ENCODE results near the gene HAUS3. TPM values are rescaled to one million over a fixed set of nuclear protein-coding genes. Genes with fewer than 3 reads are reported as not detected.

The HAUS3 gene
- total and polyA plus RNA-seq, 10 of the 15 experiments (the other 5 are each of a cell fraction or from before 2014, with no cell fraction given): 4.2 to 23.9 (median 12.3) TPM

- TF ChIP-seq PRDM15 (CRISPR knock-in tag; IDR thresholded peaks at IDR 0.05) (no peak), CEBPB (IDR thresholded peaks at IDR 0.05; ENCODE audit: borderline replicate concordance in 1 of 2, low read depth in 2 of 2, low read length in 2 of 2) (no peak), RAD21 (IDR thresholded peaks at IDR 0.05; ENCODE audit: insufficient read depth, low read depth, low read length) (no peak), ZNF274 (IDR thresholded peaks at IDR 0.05; ENCODE audit: insufficient read depth, insufficient read length) (no peak), PAX5 (IDR thresholded peaks at IDR 0.05; ENCODE audit: borderline replicate concordance, low read depth, low read length) (no peak), SMAD1 (IDR thresholded peaks at IDR 0.05; ENCODE audit: low read depth, partially characterized antibody) (no peak), HDAC2 (IDR thresholded peaks at IDR 0.05) (no peak), DPF2 (IDR thresholded peaks at IDR 0.05) (no peak), NFYB (IDR thresholded peaks at IDR 0.05; ENCODE audit: insufficient read depth, low read depth, low read length) (no peak), NFYA (IDR thresholded peaks at IDR 0.05; ENCODE audit: borderline replicate concordance, low read depth, low read length) (no peak), ESRRA (IDR thresholded peaks at IDR 0.05; ENCODE audit: low read length) (no peak), RUNX3 (IDR thresholded peaks at IDR 0.05; ENCODE audit: low read length) (no peak), KLF5 (IDR thresholded peaks at IDR 0.05; ENCODE audit: partially characterized antibody) (no peak), HDAC6 (IDR thresholded peaks at IDR 0.05; ENCODE audit: unreplicated experiment) (no peak)
- TF ChIP-seq, protein P1, sequence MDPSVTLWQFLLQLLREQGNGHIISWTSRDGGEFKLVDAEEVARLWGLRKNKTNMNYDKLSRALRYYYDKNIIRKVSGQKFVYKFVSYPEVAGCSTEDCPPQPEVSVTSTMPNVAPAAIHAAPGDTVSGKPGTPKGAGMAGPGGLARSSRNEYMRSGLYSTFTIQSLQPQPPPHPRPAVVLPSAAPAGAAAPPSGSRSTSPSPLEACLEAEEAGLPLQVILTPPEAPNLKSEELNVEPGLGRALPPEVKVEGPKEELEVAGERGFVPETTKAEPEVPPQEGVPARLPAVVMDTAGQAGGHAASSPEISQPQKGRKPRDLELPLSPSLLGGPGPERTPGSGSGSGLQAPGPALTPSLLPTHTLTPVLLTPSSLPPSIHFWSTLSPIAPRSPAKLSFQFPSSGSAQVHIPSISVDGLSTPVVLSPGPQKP (IDR thresholded peaks at IDR 0.05; ENCODE audit: low read depth, low read length): no peak
- TF ChIP-seq, protein P2, sequence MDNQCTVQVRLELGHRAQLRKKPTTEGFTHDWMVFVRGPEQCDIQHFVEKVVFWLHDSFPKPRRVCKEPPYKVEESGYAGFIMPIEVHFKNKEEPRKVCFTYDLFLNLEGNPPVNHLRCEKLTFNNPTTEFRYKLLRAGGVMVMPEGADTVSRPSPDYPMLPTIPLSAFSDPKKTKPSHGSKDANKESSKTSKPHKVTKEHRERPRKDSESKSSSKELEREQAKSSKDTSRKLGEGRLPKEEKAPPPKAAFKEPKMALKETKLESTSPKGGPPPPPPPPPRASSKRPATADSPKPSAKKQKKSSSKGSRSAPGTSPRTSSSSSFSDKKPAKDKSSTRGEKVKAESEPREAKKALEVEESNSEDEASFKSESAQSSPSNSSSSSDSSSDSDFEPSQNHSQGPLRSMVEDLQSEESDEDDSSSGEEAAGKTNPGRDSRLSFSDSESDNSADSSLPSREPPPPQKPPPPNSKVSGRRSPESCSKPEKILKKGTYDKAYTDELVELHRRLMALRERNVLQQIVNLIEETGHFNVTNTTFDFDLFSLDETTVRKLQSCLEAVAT (IDR thresholded peaks at IDR 0.05): no peak
- TF ChIP-seq, protein P3, sequence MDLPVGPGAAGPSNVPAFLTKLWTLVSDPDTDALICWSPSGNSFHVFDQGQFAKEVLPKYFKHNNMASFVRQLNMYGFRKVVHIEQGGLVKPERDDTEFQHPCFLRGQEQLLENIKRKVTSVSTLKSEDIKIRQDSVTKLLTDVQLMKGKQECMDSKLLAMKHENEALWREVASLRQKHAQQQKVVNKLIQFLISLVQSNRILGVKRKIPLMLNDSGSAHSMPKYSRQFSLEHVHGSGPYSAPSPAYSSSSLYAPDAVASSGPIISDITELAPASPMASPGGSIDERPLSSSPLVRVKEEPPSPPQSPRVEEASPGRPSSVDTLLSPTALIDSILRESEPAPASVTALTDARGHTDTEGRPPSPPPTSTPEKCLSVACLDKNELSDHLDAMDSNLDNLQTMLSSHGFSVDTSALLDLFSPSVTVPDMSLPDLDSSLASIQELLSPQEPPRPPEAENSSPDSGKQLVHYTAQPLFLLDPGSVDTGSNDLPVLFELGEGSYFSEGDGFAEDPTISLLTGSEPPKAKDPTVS (IDR thresholded peaks at IDR 0.05; ENCODE audit: low read depth, low read length): no peak
Observed at GRCh38 chr4:2275546-2276251, 33.8 kb upstream of the HAUS3 start (continued).

All from GM12878 (cell line).